NCI-H510A (cell line): ENCODE results near the gene RAB11B.
"Not testable (repeated sequence)": the region's sequence is repeated elsewhere in the genome, so short reads cannot be mapped to it uniquely, and the experiment has no call there.

ENCODE experiments used
- DNase-seq: peaks from one replicate; lab custom pipeline; 2025; lab: John Stamatoyannopoulos, UW

The RAB11B gene

GRCh38 chr19:8393871-8394250 is 3.7 kb downstream of the RAB11B start:
- no peak for DNase-seq

- DNase-seq: no peak
Observed at GRCh38 chr19:8395621-8396082, 5.5 kb downstream of the RAB11B start.

GRCh38 chr19:8396185-8396562 is 6.0 kb downstream of the RAB11B start:
- DNase-seq: no peak

GRCh38 chr19:8396563-8397203 is 6.5 kb downstream of the RAB11B start:
- no peak for DNase-seq

GRCh38 chr19:8397271-8397670 is 7.1 kb downstream of the RAB11B start:
- no peak for DNase-seq

GRCh38 chr19:8397746-8398310 is 7.7 kb downstream of the RAB11B start:
- DNase-seq: no peak

GRCh38 chr19:8398311-8398771 is 8.2 kb downstream of the RAB11B start:
- DNase-seq: no peak

GRCh38 chr19:8399681-8400188 is 9.6 kb downstream of the RAB11B start:
- DNase-seq: no peak

- DNase-seq: no peak
Observed at GRCh38 chr19:8401981-8402411, 11.8 kb downstream of the RAB11B start.

- no peak for DNase-seq
Observed at GRCh38 chr19:8403098-8403819, 13.1 kb downstream of the RAB11B start.

GRCh38 chr19:8403820-8404109 is 13.6 kb downstream of the RAB11B start:
- DNase-seq: no peak

GRCh38 chr19:8404391-8405151 is 14.4 kb downstream of the RAB11B start:
- DNase-seq: no peak

GRCh38 chr19:8410718-8411117 is 20.6 kb downstream of the RAB11B start:
- not testable (repeated sequence) for DNase-seq

- DNase-seq: peak; percentile 82
Observed at GRCh38 chr19:8412783-8413628, 22.8 kb downstream of the RAB11B start, which contains the start of gene MARCHF2. MARCHF2 (plus strand) TSS chr19:8413305; CDS start chr19:8421841, 8,536 bp downstream.

GRCh38 chr19:8413629-8413995 is 23.5 kb downstream of the RAB11B start:
- no peak for DNase-seq

- no peak for DNase-seq
Observed at GRCh38 chr19:8416796-8417195, 26.6 kb downstream of the RAB11B start.

- no peak for DNase-seq
Observed at GRCh38 chr19:8421484-8422461, 31.6 kb downstream of the RAB11B start.

- no peak for DNase-seq
Observed at GRCh38 chr19:8423817-8424223, 33.7 kb downstream of the RAB11B start.

- DNase-seq: not testable (repeated sequence)
Observed at GRCh38 chr19:8425331-8425730, 35.2 kb downstream of the RAB11B start.

- no peak for DNase-seq
Observed at GRCh38 chr19:8426283-8426682, 36.1 kb downstream of the RAB11B start.
